Measurements from ENCODE around the gene ROR2.
"Not testable (repeated sequence)": the region's sequence is repeated elsewhere in the genome, so short reads cannot be mapped to it uniquely, and the experiment has no call there.

ROR2 gene

DNA sequence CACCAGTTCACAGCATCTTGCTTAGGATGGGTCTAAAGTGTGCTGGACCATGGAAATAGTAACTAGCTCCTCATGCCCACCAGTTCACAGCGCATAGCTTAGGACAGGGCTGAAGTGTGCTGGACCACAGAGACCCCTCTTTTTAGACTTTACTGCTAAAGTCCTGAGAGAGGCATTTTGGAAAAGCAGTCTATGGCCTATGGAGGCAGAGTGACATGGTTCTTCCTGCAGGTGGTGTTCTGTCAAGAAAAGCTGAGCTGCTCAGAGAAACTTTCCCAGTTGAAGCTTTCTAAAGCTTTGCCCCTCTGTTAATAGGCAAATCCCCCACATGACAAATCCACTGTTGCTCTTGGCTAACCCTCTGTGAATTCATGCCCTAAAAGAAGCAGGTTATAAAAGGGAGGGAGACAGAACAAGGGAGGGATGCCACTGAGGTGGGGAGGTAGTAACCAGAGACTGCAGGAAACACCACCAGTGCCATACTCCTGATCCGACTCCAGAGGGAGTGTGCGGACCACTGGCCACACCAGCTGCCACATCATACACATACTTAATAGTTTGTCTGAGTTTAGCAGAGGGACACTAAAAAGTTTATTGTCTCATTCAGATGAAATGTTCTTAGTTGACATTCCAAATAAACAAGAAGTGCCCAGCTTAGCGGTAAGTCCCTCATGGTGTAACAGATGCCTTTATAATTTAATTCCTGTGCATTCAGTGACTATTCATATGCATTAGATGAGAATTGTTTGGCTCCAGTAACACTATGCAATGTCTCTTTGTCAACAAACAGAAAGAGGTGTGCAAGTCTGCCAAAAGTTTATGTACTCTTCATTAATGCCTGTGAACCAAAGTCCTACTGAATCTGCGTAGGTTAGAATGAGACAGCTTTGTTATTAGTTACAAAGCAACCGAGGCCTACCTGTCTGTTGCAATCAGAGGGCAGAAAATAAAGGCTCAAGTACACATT is 290.2 kb downstream of the ROR2 start:
- DNase-seq, result no peak

DNA sequence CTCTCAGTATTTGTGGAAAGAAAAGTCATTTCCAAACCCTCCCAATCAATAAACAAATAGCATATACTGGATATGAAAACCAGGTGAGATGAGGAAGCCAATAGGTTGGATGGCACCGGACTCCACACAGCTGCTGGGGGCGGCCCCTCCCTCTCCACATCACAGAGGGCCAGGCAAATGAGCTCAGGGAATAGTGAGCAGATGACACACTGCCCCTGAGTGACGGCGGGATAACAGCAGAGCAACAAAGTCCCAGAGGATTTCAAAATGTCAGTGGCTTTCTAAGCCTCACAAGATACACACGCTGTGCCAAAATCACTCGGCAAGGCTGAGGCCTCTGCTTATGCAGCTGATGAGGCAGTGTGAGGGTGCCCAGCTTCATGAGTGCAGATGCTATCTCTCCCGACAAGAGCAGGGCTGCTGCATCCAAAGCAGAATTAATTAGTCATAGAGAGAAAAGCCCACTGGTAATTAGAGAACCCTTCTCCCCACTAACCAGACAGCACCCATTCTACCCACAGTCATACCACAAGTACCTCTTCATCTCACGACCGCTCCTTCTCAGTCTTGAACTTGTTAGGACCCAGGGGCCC is 291.4 kb downstream of the ROR2 start:
- DNase-seq, result no peak

DNA sequence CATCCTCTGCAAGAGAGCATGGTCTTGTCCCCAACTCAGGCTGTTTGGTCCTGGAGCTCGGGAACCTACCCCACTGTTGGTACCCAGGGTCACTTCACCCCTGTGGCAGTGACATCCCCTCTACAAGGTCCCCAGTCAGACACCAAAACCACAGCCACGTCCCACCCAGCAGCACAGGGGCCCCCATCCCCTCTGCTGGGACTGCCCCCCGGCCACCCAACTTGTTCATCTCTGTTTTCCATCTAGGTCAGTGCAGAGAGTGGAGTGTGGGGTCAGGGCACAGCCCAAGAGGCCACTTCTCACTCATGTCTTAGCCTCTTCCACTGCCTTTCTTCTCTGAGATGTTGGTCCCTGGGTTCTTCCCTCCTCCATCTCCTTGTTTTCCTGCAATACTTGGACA is 292.5 kb downstream of the ROR2 start:
- no peak for DNase-seq

DNA sequence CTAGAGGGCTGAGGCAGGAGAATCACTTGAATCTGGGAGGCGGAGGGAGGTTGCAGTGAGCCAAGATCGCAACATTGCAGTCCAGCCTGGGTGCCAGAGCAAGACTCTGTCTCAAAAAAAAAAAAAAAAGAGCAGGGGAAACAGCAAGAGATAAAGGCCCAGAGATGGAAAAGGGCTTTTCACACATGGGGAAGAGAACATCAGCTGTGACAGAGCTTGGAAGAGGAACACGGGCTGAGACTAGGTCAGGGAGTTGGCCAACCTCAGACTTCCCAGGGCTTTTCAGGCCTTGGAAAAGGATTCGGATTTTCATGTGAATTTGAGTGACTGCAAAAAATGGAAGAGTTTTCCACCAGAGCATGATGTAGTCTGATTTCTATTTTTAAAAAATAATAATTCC is 294.4 kb downstream of the ROR2 start:
- no peak for DNase-seq

DNA sequence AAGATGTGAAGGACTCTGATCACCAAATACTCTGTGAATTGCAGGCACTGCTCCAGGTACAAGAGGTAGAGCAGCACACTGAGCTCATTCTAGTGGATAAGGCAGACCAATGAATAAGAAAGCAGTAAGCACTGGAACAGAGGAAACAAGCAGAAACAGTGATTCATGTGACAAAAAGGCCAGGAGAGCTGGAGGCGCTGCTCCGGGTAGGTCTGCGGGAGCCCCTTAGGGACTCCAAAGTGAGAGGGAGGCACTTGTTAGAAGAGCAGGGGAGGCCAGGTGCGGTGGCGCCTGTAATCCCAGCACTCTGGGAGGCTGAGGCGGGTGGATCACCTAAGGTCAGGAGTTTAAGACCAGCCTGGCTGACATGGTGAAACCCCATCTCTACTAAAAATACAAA is 294.8 kb downstream of the ROR2 start:
- DNase-seq, result no peak

DNA sequence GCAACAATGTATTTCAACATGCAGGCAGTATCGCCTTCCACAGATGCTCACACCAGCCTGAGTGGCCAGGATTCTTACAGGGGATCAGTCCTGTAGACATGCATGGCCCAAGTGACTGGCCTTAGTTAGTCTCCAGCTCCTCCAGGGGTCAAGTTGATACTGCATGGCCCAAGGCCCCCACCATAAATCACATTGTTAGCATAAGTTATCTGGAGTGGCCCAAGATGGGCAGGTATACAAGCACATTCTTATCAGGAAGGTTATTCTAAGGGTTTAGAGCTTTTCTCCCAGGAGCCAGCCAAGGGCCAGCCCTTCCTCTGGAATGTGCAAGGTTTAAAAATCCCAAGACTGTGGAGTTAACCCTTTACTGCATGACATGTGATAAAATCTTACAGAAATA is 295.5 kb downstream of the ROR2 start:
- no peak for DNase-seq

DNA sequence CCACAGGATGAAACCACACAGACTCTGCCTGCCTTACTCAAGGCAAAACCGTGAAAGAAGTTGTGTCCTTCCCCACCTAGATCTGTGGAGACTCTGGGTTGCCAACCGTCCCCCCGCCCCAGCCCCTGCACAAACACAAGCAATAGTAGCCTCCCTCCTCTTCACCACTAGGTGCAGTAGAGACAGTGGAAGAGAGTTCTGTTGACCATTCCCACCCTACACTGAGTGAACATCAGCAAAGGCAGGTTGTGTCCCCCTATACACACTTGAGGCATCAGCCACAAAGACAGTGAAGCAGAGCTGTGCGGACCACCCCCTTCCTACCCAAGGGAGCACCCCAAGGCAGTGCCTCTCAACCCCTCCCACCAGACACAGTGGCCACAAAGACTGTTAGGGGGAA is 302.7 kb downstream of the ROR2 start:
- no peak for DNase-seq

DNA sequence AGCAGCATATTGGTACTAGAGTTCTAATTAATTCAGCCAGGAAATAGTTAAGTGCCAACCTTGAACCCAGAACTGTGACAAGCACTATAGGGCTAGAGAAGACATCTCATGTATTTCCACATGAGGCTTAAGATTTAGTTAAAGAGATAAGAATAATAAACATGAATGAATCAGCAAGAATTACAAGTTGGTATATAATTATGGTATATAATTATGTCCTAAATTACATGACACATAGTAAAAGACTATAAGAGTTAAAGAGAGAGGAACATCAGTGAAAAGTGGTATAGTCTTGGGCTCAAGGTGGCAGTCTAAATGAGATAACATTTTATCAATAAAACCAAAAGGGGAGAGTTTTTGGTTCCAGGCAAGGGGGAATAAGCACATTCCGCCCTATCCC is 303.3 kb downstream of the ROR2 start:
- DNase-seq, result no peak

DNA sequence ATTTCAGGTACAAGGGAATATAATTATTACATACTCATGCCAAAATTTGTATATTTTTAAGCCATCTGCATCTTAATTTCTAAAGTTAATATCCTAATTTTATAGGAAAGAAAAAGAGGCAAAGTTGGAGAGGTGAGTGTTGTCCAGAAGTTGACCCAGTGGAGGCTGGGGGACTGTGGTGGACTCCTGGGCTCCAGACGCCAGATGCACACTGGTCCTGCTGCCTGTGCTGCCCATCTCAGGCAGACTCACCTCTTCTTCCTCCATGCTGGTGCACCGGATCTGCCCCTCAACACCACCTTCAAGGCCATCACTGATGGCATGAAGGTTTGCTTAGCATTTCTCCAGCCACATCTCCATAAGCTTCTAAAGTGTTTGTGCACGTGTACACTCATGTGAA is 305.6 kb downstream of the ROR2 start:
- DNase-seq, result no peak

DNA sequence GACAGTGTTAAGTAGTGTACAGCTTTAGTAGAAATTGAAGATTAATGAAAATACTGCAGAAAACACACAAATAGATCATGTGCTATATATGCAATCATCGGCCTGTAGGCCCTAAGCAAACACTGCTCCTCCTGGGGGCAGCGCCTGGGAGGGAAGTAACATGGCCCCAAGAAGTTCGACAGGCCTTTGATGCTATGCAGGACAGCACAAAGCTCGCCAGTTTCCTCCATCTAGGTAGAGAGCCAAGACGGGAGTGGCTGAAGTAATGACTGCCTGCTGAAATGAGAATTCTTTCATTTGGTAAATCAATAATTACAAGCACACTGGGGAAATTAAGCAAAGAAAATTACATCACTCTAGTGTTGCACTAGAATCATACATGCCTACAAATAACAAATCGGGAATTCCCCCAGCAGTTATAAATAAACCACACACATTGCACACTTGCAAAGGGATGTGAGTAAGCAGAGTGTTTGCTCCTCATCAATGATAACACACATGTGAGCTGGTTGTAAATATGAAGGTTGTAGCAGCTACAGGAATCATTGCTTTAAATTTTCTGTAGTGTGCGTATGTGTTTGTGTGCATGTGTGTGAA is 306.4 kb downstream of the ROR2 start:
- no peak for DNase-seq

DNA sequence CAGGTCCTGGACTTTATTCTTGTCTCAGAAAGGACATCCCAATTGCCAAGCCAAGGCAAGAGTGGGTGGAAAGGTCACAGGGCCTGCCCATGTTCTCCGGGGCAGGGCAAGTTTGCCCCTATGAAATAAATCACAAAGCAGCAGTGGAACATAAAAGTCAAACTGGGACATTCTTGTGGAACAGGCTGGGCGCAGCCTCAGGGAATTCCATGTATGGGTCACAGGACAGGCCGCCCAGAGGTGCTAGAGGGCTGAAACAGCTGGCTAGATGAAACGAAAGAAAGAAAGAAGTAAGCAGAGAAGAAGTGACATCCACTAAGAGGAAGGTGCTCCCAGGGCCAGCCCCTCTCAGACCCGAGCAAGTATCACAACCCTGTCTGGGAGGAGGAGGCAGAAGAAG is 307.3 kb downstream of the ROR2 start:
- no peak for DNase-seq

DNA sequence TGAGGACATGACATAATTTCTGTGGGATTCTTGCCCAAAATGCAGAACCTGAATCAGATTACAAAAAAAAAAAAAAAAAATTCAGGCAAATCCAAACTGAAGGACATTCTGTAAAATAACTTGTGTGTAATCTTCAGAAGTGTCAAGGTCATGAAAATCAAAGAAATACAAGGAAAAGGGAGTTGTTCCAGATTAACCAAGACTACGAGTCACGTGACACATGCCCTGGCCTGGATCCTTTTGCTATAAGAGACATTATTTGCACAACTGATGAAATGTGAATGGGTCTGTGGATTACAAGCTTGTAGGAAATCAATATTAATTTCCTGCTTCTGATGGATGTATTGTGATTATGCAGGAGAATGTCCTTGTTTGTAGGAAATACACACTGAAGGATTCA is 309.6 kb downstream of the ROR2 start:
- no peak for DNase-seq

DNA sequence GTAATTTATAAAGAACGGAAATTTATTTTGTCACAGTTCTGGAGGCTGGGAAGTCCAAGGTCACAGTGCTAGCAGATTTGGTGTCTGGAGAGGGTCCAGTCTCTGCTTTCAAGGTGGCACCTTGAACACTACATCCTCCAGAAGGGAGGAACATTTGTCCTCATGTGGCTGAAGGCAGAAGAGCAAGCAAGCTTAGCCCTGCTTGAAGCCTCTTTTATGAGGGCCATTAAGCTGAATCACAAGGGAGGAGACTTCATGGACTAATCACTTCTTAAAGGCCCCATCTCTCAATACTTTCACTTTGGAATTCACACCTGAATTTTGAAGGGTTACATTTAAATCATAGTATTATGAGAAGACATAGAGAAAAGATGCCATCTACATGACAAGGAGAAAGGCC is 311.0 kb downstream of the ROR2 start:
- DNase-seq, result no peak

DNA sequence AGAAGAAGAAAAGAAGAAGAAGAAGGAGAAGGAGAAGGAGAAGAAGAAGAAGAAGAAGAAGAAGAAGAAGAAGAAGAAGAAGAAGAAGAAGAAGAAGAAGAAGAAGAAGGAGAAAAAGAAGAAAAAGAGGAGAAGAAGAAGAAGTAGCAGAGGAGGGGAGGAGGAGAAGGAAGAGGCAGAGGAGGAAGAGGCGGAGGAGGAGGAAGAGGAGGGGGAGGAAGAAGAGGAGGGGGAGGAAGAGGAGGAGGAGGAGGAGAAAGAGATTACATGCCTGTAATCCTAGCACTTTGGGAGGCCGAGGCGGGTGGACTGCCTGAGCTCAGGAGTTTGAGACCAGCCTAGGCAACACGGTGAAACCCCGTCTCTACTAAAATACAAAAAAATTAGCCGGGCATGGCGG is 315.2 kb downstream of the ROR2 start:
- not testable (repeated sequence) for DNase-seq

DNA sequence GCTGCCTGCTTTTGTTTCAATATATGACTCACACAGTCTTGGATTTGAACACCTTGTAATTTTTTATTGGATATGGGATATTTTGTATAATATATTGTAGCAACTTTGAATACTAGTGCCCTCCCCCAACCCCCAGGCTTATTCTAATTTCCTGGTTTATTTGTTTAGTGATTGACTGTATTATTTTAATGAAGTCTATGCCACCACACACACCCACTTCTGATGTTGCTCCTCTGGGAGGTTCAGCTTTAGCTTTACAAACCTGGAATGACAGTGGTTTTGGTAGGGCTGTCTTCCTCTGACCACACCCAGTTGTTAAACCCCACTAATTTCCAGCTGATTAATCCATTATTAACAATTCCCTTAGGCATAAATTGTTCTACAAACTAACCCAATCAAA is 320.3 kb downstream of the ROR2 start:
- DNase-seq, result no peak

DNA sequence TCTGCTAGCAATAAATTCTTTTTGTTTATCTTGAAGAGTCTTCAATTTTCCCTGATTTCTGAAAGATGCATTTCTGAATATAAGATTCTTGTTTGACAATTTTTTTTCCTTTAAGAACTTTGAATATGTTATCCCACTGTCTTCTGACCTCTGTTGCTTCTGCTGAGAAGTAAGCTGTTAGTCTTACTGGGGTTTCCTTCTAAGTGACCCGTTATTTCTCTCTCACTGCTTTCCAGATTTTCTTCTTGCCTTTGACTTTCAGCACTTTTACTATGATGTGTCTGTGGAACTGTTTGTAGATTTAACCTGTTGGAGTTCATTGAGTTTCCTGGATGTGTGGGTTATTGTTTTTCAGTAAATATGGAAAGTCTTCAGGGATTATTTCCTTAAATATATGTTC is 321.1 kb downstream of the ROR2 start:
- DNase-seq, result no peak

DNA sequence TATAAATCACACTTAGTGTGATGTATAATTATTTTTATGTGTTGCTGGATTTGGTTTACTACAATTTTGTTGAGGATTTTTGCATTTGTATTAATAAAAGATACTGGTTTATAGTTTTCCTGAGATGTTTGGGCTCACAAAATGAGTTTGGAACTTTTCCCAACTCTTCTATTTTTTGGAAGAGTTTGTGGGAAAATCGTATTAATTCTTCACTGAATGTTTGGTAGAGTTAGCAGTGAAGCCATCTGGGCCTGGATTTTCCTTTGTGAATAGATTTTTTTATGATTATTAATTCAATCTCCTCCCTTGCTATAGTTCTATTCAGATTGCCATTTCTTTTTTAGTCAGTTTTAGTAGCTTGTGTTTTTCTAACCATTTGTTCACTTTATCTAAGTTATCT is 324.7 kb downstream of the ROR2 start:
- DNase-seq, result no peak

DNA sequence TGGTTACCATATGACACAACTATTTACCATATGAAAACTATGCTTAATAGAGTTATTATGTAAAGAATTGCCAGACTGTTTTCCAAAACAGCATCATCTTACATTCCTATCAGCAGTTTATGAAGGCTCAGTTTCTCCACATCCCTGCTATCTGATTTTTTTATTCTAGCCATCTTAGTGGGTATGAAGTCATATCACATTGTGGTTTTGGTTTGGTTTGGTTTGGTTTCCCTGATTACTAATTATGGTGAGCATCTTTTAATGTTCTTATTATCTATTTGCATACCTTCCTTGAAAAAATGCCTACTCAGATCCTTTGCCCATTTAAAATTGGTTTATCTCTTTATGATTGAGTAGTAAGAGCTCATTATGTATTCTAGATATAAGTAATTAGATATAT is 327.0 kb downstream of the ROR2 start:
- DNase-seq, result no peak

DNA sequence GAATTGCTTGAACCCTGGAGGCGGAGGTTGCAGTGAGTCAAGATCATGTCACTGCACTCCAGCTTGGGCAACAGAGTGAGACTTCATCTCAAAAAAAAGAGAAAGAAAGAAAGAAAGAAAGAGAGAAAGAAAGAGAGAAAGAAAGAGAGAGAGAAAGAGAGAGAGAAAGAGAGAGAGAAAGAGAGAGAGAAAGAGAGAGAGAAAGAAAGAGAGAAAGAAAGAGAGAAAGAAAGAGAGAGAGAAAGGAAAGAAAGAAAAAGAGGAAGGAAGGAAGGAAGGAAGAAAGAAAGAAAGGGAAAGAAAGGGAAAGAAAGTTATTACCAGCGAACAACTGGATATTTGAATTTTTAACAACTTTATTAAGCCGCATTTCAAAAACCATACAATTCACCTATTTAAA is 327.9 kb downstream of the ROR2 start:
- not testable (repeated sequence) for DNase-seq

DNA sequence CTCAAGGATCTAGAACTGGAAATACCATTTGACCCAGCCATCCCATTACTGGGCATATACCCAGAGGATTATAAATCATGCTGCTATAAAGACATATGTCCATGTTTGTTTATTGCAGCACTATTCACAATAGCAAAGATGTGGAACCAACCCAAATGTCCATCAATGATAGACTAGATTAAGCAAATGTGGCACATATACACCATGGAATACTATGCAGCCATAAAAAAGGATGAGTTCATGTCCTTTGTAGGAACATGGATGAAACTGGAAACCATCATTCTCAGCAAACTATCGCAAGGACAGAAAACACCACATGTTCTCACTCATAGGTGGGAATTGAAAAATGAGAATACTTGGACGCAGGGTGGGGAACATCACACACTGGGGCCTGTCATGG is 336.0 kb downstream of the ROR2 start:
- DNase-seq, result not testable (repeated sequence)

DNA sequence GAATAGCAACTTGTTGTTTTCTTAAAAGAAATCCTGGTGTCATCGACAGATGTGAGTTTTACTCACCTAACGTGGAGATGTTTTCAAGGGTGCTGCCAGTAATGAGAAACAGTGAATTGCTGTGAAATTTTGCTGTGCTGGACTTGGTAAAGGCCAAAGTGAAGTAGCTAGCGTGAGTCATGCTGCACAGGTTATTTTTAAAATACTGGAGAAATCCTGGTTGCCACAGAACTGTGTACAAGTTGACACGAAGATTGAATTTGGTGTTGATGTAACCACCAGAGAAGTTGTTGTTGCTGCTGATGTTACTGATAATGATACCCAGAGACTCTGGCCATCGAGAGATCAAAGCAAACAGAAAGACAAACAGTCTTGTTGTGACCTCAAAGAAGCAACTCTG is 338.4 kb downstream of the ROR2 start:
- no peak for DNase-seq

DNA sequence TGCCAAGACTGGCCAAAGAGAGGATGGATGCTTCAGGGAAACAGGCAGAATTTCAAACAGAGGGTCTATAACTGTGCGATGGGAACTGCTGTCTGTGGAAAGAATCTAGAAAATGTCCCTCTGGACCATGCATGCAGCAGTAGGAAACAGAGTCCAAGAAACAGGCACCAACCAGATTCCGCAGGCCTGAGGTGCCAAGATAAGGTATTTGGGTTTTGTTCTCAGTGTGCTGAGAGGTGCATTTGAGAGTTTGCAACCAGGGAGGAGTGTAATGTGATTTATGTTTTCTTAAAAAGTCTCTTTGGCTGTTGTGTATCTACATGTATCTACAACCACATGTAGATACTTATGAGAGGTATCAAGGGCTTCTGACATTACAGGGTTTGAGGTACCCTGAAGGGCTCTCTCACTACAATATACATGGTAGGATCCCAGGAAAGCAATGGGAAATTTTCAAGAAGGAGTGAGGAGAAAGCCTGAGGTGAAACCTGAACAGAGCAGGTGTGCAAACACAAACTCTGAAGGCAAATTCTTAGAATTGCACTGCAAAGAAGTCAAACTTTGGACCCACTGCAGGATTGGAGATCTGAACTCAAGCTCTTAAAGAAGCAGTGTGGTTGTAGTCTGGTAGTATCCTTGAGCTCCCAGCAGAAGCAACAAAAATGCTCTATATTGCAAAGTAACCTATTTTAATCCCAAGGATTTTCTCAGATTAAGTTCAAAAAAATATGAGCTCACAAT is 343.6 kb downstream of the ROR2 start:
- no peak for DNase-seq

DNA sequence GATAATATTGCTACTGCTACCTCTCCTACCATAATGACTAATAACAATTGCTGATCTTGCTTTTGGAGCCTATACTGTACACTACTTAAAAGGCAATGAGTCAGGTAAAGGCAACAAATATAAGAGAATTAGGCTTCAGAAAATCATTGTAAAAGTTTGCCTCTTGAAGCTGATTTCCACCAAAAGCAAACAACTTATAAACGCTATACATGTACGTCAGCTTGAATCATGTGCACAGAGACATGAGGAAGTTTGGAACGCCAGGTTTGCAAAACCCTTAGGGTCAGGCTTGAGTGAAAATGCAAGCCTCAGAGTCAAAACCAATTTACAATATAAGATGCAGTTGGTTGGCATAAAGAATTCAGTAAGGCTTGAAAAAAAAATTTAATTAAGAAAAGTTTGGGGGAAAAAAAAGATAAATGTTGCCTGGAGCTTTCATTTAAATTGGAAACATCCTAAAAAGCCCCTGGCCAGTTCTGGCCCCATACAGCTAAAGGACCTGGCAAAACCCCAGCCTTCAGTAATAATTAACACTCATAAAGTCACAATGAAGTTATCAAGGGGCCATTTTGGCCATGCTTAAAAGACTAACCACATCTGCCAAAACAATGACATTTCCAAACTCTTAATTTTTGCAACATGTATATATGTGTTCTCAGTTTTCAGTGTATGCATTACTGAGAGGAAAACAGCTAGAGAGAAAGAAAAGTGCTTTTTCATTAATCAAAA is 345.4 kb downstream of the ROR2 start:
- no peak for DNase-seq
